GM08714 (cell line): ENCODE data around the gene DDIT3.
"Not testable (repeated sequence)": the region's sequence is repeated elsewhere in the genome, so short reads cannot be mapped to it uniquely, and the experiment has no call there.

ENCODE experiments used
- H3K4me3 ChIP-seq: fragments of 200-500 bp; sonication (Bioruptor generic); 2 replicates; pipeline ENCODE4 v1.5.1; 2014; ENCODE audit warnings: mild to moderate bottlenecking, low read length, inconsistent platforms
- ZNF274 ChIP-seq: IDR thresholded peaks from 2 replicates; pipeline ENCODE4 v1.6.1; 2012; ENCODE audit warnings: mild to moderate bottlenecking, low read depth, low read length

Gene DDIT3

DNA sequence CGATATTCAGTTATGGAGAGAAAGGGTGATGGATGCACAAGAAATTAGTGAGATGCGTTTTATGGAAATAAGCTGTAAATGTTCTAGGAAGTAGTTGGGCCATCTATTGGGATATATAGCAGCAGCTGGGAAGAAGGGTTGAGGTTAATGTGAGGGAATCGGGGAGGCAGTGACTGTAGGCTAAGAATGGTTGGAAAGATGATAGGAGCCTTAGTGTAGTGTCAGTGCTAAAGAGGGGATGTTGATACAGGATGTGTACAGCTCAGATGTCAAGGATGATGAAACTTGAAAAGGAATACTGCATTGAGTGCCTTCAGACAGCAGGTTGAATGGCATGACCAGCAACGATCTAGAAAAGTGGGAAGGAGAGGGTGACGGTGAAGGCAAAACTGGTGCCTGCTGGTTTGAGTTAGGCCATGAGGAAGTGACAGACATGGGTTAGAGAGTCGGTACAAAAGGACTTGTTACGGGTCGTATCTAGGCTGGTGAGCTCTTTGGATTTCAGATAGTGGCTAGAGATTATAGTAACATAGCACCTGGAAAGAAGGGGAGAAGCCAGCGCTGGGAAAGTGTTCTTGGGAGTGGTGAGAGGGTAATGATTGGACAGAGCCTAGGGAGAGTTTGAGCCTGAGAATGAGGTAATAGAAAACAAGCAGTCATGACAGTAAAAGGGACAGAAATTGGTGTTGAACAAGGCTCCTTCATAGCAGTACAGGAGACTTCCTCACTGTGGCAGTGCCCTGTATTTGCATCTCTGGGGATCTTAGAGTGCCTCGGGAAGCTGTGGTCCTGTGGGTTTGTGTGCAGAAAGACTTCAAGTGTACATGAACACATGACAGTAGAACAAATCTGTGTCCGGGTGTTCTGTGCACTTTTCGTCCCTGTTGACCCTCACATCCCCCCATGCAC is 22.8 kb downstream of the DDIT3 start:
- H3K4me3 ChIP-seq: no peak overlapping the region
- no peak for TF ChIP-seq ZNF274

DNA sequence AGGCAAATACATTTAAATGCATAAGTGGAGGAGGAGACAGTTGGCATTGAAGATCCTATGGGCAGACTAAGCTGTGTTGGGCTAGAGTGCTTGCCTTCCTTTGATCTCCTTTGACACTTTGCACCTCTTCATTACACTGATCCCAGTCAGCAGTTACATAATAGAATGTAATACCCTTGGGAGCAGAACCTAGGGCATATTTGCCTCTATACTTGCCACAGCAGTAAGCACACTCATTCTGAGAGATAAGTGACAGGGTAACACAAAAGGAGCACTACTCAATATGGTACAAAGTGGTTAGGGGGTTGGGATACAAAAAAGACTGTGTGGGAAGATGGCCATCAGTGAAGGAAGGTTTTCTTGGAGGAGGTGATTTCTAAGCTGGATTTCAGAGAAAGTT is 23.5 kb downstream of the DDIT3 start:
- no peak overlapping the region for H3K4me3 ChIP-seq
- no peak for TF ChIP-seq ZNF274

DNA sequence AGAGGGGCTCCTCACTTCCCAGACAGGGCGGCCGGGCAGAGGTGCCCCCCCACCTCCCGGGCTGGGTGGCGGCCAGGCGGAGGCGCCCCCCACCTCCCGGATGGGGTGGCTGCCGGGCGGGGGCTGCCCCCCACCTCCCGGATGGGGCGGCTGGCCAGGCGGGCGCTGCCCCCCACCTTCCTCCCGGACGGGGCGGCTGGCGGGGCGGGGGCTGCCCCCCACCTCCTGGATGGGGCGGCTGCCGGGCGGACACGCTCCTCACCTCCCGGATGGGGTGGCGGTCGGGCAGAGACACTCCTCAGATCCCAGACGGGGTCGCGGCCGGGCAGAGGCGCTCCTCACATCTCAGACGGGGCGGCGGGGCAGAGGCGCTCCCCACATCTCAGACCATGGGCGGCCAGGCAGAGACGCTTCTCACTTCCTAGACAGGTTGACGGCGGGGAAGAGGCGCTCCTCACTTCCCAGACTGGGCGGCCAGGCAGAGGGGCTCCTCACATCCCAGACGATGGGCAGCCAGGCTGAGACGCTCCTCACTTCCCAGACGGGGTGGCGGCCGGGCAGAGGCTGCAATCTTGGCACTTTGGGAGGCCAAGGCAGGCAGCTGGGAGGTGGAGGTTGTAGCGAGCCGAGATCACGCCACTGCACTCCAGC is 25.1 kb downstream of the DDIT3 start:
- H3K4me3 ChIP-seq: not testable (repeated sequence)

DNA sequence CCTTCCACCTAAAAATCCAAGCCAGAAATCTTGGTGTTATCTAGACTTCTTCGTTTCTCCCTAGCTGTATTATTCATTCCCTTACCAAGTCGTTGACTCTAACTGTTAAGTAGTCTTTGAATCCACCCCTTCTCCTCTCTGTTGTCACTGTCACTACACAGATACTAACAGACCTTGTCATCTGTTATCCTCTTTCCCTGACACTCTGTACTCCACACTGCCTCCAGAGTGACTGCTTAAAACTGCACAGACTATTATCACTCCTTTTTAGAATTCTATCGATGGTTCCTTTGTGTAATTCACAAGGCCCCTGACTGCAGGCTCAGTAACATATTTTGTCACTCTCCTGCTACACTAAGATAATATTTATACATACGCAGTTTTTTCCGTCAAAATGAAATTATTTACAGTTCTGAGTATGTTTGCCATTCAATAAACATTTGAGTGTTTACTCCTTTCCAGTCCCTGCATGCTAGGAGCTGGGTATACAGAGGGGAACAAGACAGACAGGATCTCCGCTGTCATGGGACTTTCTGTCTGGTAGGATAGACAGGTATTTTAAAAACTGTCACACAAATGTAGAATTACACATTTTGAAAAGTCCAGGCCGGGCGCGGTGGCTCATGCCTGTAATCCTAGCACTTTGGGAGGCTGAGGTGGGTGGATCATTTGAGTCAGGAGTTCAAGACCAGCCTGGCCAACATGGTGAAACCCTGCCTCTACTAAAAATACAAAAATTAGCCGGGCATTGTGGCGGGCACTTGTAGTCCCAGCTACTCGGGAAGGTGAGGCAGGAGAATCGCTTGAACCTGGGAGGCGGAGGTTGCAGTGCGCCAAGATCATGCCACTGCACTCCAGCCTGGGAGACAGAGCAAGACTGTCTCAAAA is 28.7 kb downstream of the DDIT3 start:
- TF ChIP-seq ZNF274: no peak
- no peak overlapping the region for H3K4me3 ChIP-seq

DNA sequence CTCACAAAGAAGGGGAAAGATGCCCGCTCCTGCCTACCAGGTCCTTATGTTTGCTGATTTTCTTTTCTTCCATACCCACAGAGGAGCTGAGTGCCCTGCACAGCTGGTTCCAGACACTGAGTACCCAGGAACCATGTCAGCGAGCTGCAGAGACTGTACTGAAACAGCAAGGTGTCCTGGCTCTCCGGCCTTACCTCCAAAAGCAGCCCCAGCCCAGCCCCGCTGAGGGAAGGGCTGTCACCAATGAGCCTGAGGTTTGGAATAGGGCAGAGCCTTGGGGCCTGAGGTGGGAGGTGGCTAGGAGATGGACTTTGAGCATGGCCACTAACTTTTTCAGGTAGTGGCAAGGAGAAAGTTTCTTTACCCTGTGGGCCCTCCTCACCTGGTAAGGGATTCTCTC is 30.2 kb downstream of the DDIT3 start:
- no peak overlapping the region for H3K4me3 ChIP-seq
- no peak for TF ChIP-seq ZNF274

DNA sequence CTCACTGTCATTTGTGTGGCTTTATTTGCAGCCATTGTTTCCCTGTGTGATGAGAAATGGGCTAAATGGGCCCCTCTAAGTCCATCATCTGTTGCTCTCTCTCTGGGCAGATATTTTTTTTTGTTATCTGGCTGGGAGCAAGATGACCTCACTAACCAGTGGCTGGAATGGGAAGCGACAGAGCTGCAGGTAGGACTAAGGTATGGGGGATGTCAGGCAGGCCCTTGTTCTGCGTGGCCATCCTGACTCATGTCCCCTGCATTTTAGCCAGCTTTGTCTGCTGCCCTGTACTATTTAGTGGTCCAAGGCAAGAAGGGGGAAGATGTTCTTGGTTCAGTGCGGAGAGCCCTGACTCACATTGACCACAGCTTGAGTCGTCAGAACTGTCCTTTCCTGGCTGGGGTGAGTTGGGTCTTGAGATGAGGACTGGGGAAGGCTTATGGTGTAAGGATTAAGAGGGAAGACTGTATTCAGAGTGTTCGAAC is 31.1 kb downstream of the DDIT3 start:
- no peak for TF ChIP-seq ZNF274
- H3K4me3 ChIP-seq: peak overlapping the region; percentile 85

DNA sequence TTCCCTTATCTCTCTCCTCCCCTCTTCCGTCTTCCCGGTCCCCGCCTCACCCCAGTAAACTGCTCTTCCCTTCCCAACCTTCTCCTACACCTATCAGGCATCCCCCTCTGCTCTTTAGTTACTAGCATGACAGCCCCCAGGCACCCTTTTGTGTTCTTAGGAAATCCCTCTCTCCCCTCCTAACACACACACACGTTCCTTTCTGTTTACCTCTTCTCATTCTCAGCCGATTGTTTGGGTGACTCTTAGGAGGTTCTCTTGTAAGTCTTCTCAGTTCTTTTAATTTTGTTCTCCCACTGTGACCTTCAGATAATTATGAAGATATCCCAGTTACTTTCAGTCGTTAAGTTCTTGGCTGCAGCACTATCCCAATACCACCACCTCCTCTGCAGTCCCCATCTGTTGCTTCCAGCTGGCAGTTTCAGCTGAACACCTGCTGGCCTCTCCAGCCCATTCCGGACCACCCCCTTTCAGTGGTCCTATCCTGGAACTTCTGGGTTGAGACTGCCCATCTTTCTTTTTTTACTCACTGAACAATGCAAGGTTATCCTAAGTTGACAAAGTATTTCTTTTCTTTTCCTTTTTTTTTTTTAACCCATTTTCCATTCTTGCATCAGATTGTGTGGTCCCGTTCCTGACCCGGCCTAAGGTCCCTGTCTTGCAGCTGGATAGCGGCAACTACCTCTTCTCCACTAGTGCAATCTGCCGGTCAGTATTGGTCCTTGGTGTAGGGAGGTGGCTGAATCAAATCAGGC is 31.7 kb downstream of the DDIT3 start:
- H3K4me3 ChIP-seq: peak overlapping the region; percentile 85

DNA sequence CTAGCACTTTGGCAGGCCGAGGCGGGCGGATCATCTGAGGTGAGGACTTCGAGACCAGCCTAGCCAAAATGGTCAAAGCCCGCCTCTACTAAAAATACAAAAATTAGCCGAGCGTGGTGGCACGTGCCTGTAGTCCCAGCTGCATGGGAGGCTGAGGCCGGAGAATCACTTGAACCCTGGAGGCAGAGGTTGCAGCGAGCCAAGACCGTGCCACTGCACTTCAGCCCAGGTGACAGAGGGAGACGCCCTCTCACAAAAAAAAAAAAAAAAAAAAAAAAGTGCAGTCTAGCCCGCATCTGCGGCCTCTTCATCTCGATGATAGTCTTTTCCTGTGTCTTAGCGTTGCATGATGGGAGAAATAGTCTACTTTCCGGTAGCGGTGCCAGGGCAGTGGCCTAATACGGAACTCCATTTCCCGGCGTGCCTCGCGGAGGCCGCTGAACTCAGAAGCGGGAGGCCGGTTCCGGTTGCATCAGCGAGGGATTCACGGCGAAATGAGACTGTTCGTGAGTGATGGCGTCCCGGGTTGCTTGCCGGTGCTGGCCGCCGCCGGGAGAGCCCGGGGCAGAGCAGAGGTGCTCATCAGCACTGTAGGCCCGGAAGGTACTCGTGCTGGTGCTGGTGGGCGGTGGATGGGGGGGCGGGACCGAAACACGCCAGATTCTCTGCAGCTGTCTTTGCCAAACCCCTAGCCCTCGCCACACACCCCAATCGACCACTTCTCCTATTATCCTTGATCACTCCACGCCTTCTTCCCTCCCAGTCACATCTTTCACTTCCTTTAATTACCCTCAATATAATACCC is 32.5 kb downstream of the DDIT3 start, which contains the start of gene MARS1:
Gene MARS1, plus strand, starts transcription at position 472 of the 805 bp plus-strand sequence. Its CDS starts 23 bp downstream, at position 495.
- peak within 1 kb of the TSS; percentile 85 for H3K4me3 ChIP-seq
- no peak for TF ChIP-seq ZNF274

More for the DNA sequence above, 31.7 kb downstream of the DDIT3 start:
- TF ChIP-seq ZNF274: no peak

DNA sequence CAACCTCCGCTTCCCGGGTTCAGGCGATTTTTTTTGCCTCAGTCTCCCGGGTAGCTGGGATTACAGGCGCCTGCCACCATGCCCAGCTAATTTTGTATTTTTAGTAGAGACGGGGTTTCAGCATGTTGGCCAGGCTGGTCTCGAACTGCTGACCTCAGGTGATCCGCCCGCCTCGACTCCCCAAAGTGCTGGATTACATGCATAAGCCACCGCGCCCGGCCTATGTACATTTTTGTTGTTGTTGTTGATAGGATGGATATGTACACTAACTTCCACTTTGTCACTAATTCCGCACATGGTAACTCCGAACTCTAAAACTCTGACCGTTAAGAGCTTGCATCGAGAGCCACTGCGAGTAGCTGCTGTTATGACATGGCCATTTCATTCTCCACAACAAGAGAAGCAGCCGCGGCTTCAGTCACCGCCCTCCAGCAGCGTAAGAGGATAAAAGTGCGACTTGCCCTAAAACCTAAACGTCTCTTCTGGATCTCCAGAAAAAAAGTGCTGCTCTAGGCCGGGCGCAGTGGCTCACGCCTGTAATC is 33.2 kb downstream of the DDIT3 start:
- no peak overlapping the region; the same call in 1 of the 2 replicates for H3K4me3 ChIP-seq
- TF ChIP-seq ZNF274: no peak

DNA sequence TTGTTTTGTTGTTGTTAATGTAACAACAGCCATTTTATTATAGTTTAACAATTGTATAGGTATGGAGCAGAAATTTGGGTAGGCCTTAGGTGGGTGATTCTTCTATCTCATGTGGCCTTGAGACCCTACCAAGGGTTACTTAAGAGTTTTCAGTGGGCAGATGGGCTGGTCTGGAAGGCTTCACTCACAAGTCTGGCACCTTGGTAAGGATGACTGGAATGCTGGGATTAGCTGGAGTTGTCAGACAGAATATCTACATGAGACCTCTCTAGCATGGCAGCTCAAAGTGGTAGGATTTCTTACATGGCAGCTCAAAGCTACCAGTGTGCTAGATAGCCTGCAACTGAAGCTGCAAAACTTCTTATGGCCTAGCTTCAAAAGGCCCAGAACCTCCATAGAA is 34.6 kb downstream of the DDIT3 start:
- H3K4me3 ChIP-seq: no peak overlapping the region
- TF ChIP-seq ZNF274: no peak

DNA sequence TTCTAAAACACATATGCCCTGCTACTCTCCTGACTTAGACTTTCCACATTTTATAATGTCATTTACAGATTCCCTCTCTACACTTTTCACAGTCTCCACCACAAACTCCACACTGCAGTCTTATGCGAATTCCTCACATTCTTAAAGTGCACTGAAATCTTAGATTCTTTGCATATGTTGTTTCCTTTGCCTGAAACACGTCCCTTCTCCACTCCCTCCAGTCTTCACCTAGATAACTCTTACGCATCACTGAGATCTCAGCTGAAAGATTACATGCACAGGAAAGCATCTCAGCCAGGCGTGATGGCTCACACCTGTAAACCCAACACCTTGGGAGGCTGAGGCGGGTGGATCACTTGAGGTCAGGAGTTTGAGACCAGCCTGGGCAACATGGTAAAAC is 36.8 kb downstream of the DDIT3 start:
- no peak overlapping the region for H3K4me3 ChIP-seq
- TF ChIP-seq ZNF274: no peak

DNA sequence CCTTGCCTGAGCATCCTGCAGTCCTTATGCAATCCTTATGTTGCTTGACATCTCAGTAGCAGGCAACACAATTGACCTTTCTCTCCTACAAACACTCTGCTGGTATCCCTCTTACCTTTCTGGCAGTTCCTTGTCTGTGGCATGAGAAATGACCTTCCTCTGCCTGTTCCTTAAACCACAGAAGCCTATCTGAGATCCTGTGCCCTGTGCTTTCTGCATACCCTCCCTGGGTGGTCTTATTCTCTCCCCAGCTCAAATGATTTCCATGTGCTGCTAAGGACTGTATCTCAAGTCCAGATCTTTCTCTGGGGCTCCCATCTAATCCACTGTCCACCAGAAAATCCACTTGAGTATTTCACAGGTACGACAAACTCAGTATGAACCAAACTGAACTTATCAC is 38.6 kb downstream of the DDIT3 start:
- H3K4me3 ChIP-seq: no peak overlapping the region
- TF ChIP-seq ZNF274: no peak
